IPS-20b (cell line): ENCODE results near the gene RIPK4.

Experiments used
- H3K27ac ChIP-seq: one replicate; pipeline ENCODE4 v1.5.1; 2013; ENCODE audit warnings: low read length
- H3K27me3 ChIP-seq: 2 replicates; pipeline ENCODE4 v1.6.1; 2013; ENCODE audit warnings: mild to moderate bottlenecking, low read length, inconsistent platforms; ENCODE audit not compliant: insufficient read depth
- H3K36me3 ChIP-seq: 2 replicates; pipeline ENCODE4 v1.6.1; 2013; ENCODE audit warnings: low read depth, mild to moderate bottlenecking, inconsistent platforms, low read length, moderate library complexity; ENCODE audit not compliant: insufficient read depth
- H3K4me1 ChIP-seq: 2 replicates; pipeline ENCODE4 v1.6.1; 2013; ENCODE audit warnings: mild to moderate bottlenecking, control low read depth, inconsistent platforms, low read length, moderate library complexity; ENCODE audit not compliant: insufficient read depth
- H3K4me3 ChIP-seq: 2 replicates; pipeline ENCODE4 v1.5.1; 2013; ENCODE audit warnings: mild to moderate bottlenecking, low read length, inconsistent platforms
- H3K9ac ChIP-seq: 2 replicates; pipeline ENCODE4 v1.6.1; 2013; ENCODE audit warnings: low read depth, mild to moderate bottlenecking, inconsistent platforms, low read length, moderate library complexity
- H3K9me3 ChIP-seq: 2 replicates; pipeline ENCODE4 v1.6.1; 2013; ENCODE audit warnings: mild to moderate bottlenecking, low read depth, low read length, inconsistent platforms; ENCODE audit not compliant: insufficient read depth

RIPK4 gene

DNA sequence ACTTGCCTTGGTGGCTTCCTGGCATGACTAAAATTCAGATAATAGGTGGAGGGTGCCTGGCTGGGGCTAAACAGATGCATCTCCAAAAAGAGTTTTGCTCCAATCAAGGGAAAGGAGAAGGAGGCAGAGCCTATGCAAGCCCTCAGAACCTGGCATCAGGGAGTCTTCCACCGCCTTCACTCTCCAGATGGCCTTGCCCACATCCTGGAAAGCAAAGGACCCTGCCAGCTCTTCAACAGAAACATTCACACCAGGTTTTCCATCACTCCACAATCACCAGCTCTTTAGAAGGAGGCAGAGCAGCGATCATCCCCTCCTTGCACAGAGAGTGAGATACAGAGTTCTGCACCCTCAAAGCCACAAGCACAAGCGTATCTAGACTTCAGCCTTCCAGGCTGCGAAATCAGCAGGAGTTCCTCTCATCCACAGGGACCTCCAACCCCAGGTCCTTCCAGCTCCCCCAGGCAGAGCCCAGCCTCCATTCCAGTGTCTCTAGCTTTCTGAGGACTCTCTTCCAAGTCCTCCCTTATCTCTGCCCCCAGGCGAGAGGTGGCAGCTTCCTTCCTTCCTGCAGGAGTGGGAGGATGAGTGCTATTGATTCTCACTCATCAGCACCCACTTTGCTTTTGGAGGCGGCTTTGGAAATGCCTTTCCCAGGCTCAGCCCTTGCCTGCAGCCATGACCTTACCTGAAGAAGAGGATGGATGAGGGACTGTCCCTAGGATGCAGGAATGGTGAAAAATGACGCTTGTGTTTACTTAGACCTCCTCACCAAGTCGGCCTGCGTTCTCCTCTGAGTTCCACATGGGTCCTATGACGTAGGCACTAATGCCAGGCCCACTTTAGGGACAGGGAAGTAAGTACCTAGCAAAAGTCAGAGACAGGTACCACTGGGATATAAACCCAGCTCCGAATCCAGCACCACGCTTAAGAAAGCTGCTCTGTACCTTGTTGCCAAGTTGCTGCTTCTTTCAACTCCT, 75.4 kb downstream of the RIPK4 start:
- Histone ChIP-seq H3K36me3 (no peaks in the 10 kb centered on the region), H3K4me1 (no peaks in the 10 kb centered on the region), H3K27me3 (no peaks in the 10 kb centered on the region), H3K9me3 (no peaks in the 10 kb centered on the region), H3K4me3 (no peak overlapping the region), H3K9ac (no peak overlapping the region), H3K27ac (no peak overlapping the region)
